ENCODE results near the gene FEN1. TPM values are rescaled to one million over a fixed set of nuclear protein-coding genes. Genes with fewer than 3 reads are reported as not detected.

The FEN1 gene
- total RNA-seq, 1 donor from 2014 or later, result 13.8 TPM

- Histone ChIP-seq H3K4me1 (ENCODE audit: insufficient read depth, low read length) (peaks cover 67% of the 10 kb centered on the region), H3K36me3 (ENCODE audit: insufficient read depth, low read length) (no peaks in the 10 kb centered on the region), H3K9ac (ENCODE audit: low read length) (peak overlapping the region; percentile 77), H3K9me3 (ENCODE audit: insufficient read depth, low read depth, low read length) (no peaks in the 10 kb centered on the region), H3K4me2 (ENCODE audit: low read length) (peak overlapping the region; percentile 85), H3K27me3 (ENCODE audit: insufficient read depth, low read length) (no peaks in the 10 kb centered on the region), H3K4me3 (ENCODE audit: insufficient read depth, low read depth, low read length) (peak overlapping the region; percentile 59), H2AFZ (ENCODE audit: low read depth, low read length) (no peak overlapping the region), H4K20me1 (ENCODE audit: insufficient read depth, low read length) (peaks cover 2% of the 10 kb centered on the region), H3K79me2 (ENCODE audit: insufficient read depth, low read length) (peaks cover 51% of the 10 kb centered on the region), H3K27ac (ENCODE audit: low read depth, low read length) (peak overlapping the region; percentile 61)
- Mint-ChIP-seq H3K9me3 (ENCODE audit: unreplicated experiment) (no peaks in the 10 kb centered on the region), H3K4me1 (ENCODE audit: low read depth, unreplicated experiment) (peaks cover 24% of the 10 kb centered on the region), H3K27me3 (ENCODE audit: low read depth, unreplicated experiment) (no peaks in the 10 kb centered on the region), H3K4me3 (ENCODE audit: unreplicated experiment) (peak overlapping the region; percentile 92), H3K27ac (ENCODE audit: unreplicated experiment) (peak overlapping the region; percentile 12), H3K36me3 (ENCODE audit: low read depth, unreplicated experiment) (no peaks in the 10 kb centered on the region)
- no peak for DNase-seq (ENCODE audit: low read depth)
- TF ChIP-seq CTCF (IDR thresholded peaks at IDR 0.05; ENCODE audit: insufficient read depth, low read depth, low read length), result no peak
- TF ChIP-seq EZH2 (IDR thresholded peaks at IDR 0.05; ENCODE audit: insufficient read depth, low read length), result no peak
- FAIRE-seq, result no peak
Measured at GRCh38 chr11:61753672-61754071, 39.0 kb upstream of the FEN1 start.

- no peaks in the 10 kb centered on the region for H3K9me3 Mint-ChIP-seq (ENCODE audit: unreplicated experiment)
- H3K27me3 Mint-ChIP-seq (ENCODE audit: low read depth, unreplicated experiment), result no peaks in the 10 kb centered on the region
- Histone ChIP-seq H3K9me3 (ENCODE audit: insufficient read depth, low read depth, low read length) (no peaks in the 10 kb centered on the region), H3K4me1 (ENCODE audit: insufficient read depth, low read length) (peaks cover 57% of the 10 kb centered on the region), H3K36me3 (ENCODE audit: insufficient read depth, low read length) (no peaks in the 10 kb centered on the region), H3K27me3 (ENCODE audit: insufficient read depth, low read length) (no peaks in the 10 kb centered on the region), H3K4me2 (ENCODE audit: low read length) (peak overlapping the region; percentile 85), H3K9ac (ENCODE audit: low read length) (peak overlapping the region; percentile 77), H3K27ac (ENCODE audit: low read depth, low read length) (peak overlapping the region; percentile 61), H3K79me2 (ENCODE audit: insufficient read depth, low read length) (peaks cover 56% of the 10 kb centered on the region), H2AFZ (ENCODE audit: low read depth, low read length) (no peak overlapping the region), H3K4me3 (ENCODE audit: insufficient read depth, low read depth, low read length) (no peak overlapping the region), H4K20me1 (ENCODE audit: insufficient read depth, low read length) (peaks cover 3% of the 10 kb centered on the region)
- no peak for FAIRE-seq
- H3K4me3 Mint-ChIP-seq (ENCODE audit: unreplicated experiment), result peak overlapping the region; percentile 92
- no peaks in the 10 kb centered on the region for H3K36me3 Mint-ChIP-seq (ENCODE audit: low read depth, unreplicated experiment)
- DNase-seq (ENCODE audit: low read depth), result peak; percentile 72
- H3K27ac Mint-ChIP-seq (ENCODE audit: unreplicated experiment), result no peak overlapping the region
- H3K4me1 Mint-ChIP-seq (ENCODE audit: low read depth, unreplicated experiment), result peaks cover 18% of the 10 kb centered on the region
- no peak for TF ChIP-seq EZH2 (IDR thresholded peaks at IDR 0.05; ENCODE audit: insufficient read depth, low read length)
- TF ChIP-seq CTCF (IDR thresholded peaks at IDR 0.05; ENCODE audit: insufficient read depth, low read depth, low read length), result no peak
Measured at GRCh38 chr11:61754534-61755482, 37.9 kb upstream of the FEN1 start.

GRCh38 chr11:61756147-61756451 is 36.6 kb upstream of the FEN1 start:
- TF ChIP-seq CTCF (IDR thresholded peaks at IDR 0.05; ENCODE audit: insufficient read depth, low read depth, low read length) (no peak), EZH2 (IDR thresholded peaks at IDR 0.05; ENCODE audit: insufficient read depth, low read length) (no peak)
- H3K4me3 ChIP-seq (ENCODE audit: insufficient read depth, low read depth, low read length), result no peak overlapping the region
- peaks cover 3% of the 10 kb centered on the region for H4K20me1 ChIP-seq (ENCODE audit: insufficient read depth, low read length)

More at GRCh38 chr11:61756147-61756451, 36.6 kb upstream of the FEN1 start:
- Histone ChIP-seq H2AFZ (ENCODE audit: low read depth, low read length) (peak overlapping the region; percentile 37), H3K9me3 (ENCODE audit: insufficient read depth, low read depth, low read length) (no peaks in the 10 kb centered on the region), H3K36me3 (ENCODE audit: insufficient read depth, low read length) (no peaks in the 10 kb centered on the region), H3K27ac (ENCODE audit: low read depth, low read length) (peak overlapping the region; percentile 45), H3K4me2 (ENCODE audit: low read length) (peak overlapping the region; percentile 68), H3K9ac (ENCODE audit: low read length) (peak overlapping the region; percentile 60), H3K27me3 (ENCODE audit: insufficient read depth, low read length) (no peaks in the 10 kb centered on the region), H3K4me1 (ENCODE audit: insufficient read depth, low read length) (peaks cover 54% of the 10 kb centered on the region), H3K79me2 (ENCODE audit: insufficient read depth, low read length) (peaks cover 64% of the 10 kb centered on the region)
- DNase-seq (ENCODE audit: low read depth), result no peak
- H3K9me3 Mint-ChIP-seq (ENCODE audit: unreplicated experiment), result no peaks in the 10 kb centered on the region
- FAIRE-seq, result no peak
- H3K36me3 Mint-ChIP-seq (ENCODE audit: low read depth, unreplicated experiment), result no peaks in the 10 kb centered on the region
- H3K27me3 Mint-ChIP-seq (ENCODE audit: low read depth, unreplicated experiment), result no peaks in the 10 kb centered on the region
- H3K4me3 Mint-ChIP-seq (ENCODE audit: unreplicated experiment), result no peak overlapping the region
- peaks cover 18% of the 10 kb centered on the region for H3K4me1 Mint-ChIP-seq (ENCODE audit: low read depth, unreplicated experiment)
- peak overlapping the region; percentile 26 for H3K27ac Mint-ChIP-seq (ENCODE audit: unreplicated experiment)
